ENCODE measurements around the gene CHEK1. TPM values are rescaled to one million over a fixed set of nuclear protein-coding genes. Genes with fewer than 3 reads are reported as not detected.
"Not testable (repeated sequence)": the region's sequence is repeated elsewhere in the genome, so short reads cannot be mapped to it uniquely, and the experiment has no call there.

CHEK1 gene
- 36.1 and 38.7 TPM in 2 replicates for total RNA-seq (2014; rRNA removed; shearing (Covaris generic))
- polyA plus RNA-seq (2014; cell fraction: nucleus; rRNA removed): 31.9 and 68.9 TPM in 2 replicates

GRCh38 chr11:125624756-125625213, at the start of gene CHEK1:
Gene CHEK1 (plus strand): TSS chr11:125625163. CDS start chr11:125626769, 1,606 bp downstream.
- DNase-seq (ENCODE audit: extremely low read depth, low read depth): no peak

GRCh38 chr11:125577181-125577580, 47.8 kb upstream of the CHEK1 start:
- DNase-seq (ENCODE audit: extremely low read depth, low read depth): not testable (repeated sequence)

GRCh38 chr11:125578783-125579182, 46.2 kb upstream of the CHEK1 start:
- DNase-seq (ENCODE audit: extremely low read depth, low read depth): no peak

- no peak for DNase-seq (ENCODE audit: extremely low read depth, low read depth)
Observed at GRCh38 chr11:125579811-125580210, 45.2 kb upstream of the CHEK1 start.

- DNase-seq (ENCODE audit: extremely low read depth, low read depth): no peak
Observed at GRCh38 chr11:125583496-125583895, 41.5 kb upstream of the CHEK1 start.

GRCh38 chr11:125585487-125585886, 39.5 kb upstream of the CHEK1 start:
- DNase-seq (ENCODE audit: extremely low read depth, low read depth): no peak

- no peak for DNase-seq (ENCODE audit: extremely low read depth, low read depth)
Observed at GRCh38 chr11:125586623-125587022, 38.3 kb upstream of the CHEK1 start.

- DNase-seq (ENCODE audit: extremely low read depth, low read depth): no peak
Observed at GRCh38 chr11:125587480-125587879, 37.5 kb upstream of the CHEK1 start.

GRCh38 chr11:125588505-125588904, 36.5 kb upstream of the CHEK1 start:
- DNase-seq (ENCODE audit: extremely low read depth, low read depth): no peak

- DNase-seq (ENCODE audit: extremely low read depth, low read depth): no peak
Observed at GRCh38 chr11:125591649-125592304, 33.2 kb upstream of the CHEK1 start.

GRCh38 chr11:125592305-125593113, 32.5 kb upstream of the CHEK1 start, which contains the start of gene STT3A:
Gene STT3A (plus strand): TSS chr11:125592852. CDS start chr11:125595916, 3,064 bp downstream.
- DNase-seq (ENCODE audit: extremely low read depth, low read depth): peak; percentile 99

- DNase-seq (ENCODE audit: extremely low read depth, low read depth): no peak
Observed at GRCh38 chr11:125593114-125593820, 31.7 kb upstream of the CHEK1 start.

GRCh38 chr11:125594958-125595357, 30.0 kb upstream of the CHEK1 start:
- DNase-seq (ENCODE audit: extremely low read depth, low read depth): no peak

GRCh38 chr11:125600663-125601062, 24.3 kb upstream of the CHEK1 start:
- no peak for DNase-seq (ENCODE audit: extremely low read depth, low read depth)

GRCh38 chr11:125603207-125603606, 21.8 kb upstream of the CHEK1 start:
- no peak for DNase-seq (ENCODE audit: extremely low read depth, low read depth)

GRCh38 chr11:125605417-125605816, 19.5 kb upstream of the CHEK1 start:
- no peak for DNase-seq (ENCODE audit: extremely low read depth, low read depth)

- no peak for DNase-seq (ENCODE audit: extremely low read depth, low read depth)
Observed at GRCh38 chr11:125609545-125609944, 15.4 kb upstream of the CHEK1 start.

- DNase-seq (ENCODE audit: extremely low read depth, low read depth): no peak
Observed at GRCh38 chr11:125618383-125618782, 6.6 kb upstream of the CHEK1 start.

- peak; percentile 28 for DNase-seq (ENCODE audit: extremely low read depth, low read depth)
Observed at GRCh38 chr11:125621995-125622394, 3.0 kb upstream of the CHEK1 start.

GRCh38 chr11:125623064-125623463, 1.9 kb upstream of the CHEK1 start:
- DNase-seq (ENCODE audit: extremely low read depth, low read depth): no peak

- no peak for DNase-seq (ENCODE audit: extremely low read depth, low read depth)
Observed at GRCh38 chr11:125625225-125625629, 264 bp downstream of the CHEK1 start.
